GM12875 (cell line): ENCODE data around the gene LRRC7.

Experiments
- H3K4me3 ChIP-seq: one replicate; pipeline ENCODE4 v1.5.1; 2011; ENCODE audit warnings: low read depth, low read length, control low read depth
- TF ChIP-seq, protein P1 (sequence below): IDR thresholded peaks from 2 replicates; pipeline ENCODE4 v1.5.1; 2011; ENCODE audit warnings: low read depth, mild to moderate bottlenecking, control low read depth, inconsistent platforms, low read length, moderate library complexity, borderline replicate concordance; ENCODE audit not compliant: insufficient read depth

LRRC7 gene

DNA sequence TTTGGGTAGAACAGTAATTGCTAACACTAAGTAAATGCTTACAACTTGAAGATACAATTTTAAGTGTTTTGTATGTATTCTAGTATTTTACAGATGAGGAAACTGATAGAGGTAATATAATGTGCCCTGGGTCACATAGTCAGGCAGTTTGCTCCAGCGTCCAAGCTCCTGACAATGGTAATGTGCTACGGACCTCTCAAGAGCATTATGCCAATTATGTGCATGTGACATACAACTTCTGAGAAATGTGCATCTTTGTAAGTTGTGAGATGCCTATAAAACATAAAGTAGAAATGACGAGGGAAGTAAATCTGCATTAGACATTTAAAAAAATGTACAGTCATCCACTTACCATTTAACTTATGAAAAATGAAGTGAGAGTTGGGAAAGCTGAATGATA lies 186.8 kb downstream of the LRRC7 start:
- no peak overlapping the region for H3K4me3 ChIP-seq
- TF ChIP-seq, protein P1, sequence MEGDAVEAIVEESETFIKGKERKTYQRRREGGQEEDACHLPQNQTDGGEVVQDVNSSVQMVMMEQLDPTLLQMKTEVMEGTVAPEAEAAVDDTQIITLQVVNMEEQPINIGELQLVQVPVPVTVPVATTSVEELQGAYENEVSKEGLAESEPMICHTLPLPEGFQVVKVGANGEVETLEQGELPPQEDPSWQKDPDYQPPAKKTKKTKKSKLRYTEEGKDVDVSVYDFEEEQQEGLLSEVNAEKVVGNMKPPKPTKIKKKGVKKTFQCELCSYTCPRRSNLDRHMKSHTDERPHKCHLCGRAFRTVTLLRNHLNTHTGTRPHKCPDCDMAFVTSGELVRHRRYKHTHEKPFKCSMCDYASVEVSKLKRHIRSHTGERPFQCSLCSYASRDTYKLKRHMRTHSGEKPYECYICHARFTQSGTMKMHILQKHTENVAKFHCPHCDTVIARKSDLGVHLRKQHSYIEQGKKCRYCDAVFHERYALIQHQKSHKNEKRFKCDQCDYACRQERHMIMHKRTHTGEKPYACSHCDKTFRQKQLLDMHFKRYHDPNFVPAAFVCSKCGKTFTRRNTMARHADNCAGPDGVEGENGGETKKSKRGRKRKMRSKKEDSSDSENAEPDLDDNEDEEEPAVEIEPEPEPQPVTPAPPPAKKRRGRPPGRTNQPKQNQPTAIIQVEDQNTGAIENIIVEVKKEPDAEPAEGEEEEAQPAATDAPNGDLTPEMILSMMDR, result no peak

DNA sequence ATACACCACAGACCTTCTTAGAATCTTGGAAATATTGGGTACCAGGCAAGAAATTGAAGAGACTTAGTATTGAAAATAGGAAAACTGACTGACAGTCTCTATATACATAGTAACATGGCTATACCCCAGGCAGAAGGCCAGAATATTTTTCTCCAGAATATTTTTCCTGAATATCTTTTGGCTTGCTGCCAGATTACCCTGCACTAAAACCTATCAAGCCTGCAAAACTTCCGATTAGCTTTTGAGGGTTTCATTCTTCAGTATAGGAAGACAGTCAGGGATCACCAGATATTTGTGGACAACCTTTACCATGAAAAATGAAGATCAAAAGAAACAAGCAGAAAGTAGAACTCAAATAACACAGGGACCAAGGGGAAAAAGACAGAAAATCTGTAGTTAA lies 187.9 kb downstream of the LRRC7 start:
- H3K4me3 ChIP-seq, result no peak overlapping the region
- TF ChIP-seq, protein P1, result no peak

DNA sequence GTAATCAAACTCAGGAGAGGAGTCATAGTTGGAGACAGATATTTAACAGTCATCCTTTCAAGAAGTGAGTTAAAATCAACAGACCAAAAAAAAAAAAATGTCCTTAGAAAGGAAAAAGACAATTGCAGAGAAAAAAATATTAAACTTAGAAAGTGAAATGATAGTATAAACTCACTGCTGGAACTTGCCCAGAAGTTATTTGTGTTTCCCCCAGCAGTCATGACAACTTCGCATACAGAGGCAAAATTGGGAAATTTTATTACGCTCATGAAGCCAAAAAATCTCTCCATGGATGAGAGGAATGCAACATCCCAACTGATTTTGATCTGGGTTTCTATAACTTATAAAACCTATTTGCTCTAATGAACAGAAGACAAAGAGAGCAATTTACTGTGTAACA lies 198.2 kb downstream of the LRRC7 start:
- TF ChIP-seq, protein P1, result no peak
- no peak overlapping the region for H3K4me3 ChIP-seq

DNA sequence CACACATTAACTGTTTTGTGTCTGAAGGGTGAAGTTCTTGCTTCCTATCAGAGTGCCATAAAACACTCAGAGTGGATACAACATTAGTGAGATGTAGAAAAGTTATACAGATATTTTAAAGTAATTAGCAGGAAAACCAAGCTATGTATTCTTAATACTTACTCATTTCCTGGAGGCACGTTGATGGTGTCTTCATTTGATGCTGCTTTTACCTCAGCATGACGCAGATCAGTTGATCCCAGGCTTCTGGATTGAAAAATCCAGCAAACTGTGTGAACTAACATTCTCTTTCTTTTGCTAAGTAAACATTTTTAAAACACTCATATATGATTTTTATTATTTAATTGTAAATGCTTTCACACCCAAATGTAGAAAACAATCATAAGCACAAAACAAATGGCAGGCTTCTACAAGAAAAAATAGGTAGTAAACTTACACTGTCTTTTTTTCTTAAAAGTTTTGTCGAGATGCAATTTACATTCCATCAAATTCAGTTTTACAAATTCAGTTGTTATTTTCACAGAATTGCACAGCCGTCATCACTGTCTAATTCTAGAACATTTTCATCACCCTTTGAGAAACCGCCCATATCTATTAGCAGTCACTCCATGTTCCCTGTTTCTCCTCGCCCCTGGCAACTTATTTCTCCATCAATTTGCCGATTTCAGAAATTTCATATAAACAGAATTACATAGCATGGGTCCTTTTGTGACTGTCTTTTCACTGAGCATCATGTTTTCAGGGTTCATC lies 198.9 kb downstream of the LRRC7 start:
- TF ChIP-seq, protein P1, result no peak
- H3K4me3 ChIP-seq, result no peak overlapping the region

DNA sequence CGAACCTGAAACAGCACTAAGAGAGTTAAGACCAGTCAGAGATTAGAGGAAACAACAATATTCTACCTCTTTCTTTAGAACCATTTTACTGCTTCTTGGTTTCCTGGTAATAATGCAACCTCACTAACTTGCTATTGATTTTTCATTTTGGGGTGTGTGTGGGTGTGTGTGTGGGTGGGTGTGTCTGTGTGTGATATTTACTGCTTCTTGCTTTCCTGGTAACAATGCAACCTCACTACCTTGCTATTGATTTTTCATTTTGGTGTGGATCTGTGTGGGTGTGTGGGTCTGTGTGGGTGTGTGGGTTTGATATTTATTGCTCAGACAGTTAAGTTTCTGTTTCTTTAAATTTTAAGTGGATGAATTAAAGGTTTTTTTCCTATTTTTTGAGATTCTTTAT lies 208.8 kb downstream of the LRRC7 start:
- TF ChIP-seq, protein P1, result no peak
- H3K4me3 ChIP-seq, result no peak overlapping the region

DNA sequence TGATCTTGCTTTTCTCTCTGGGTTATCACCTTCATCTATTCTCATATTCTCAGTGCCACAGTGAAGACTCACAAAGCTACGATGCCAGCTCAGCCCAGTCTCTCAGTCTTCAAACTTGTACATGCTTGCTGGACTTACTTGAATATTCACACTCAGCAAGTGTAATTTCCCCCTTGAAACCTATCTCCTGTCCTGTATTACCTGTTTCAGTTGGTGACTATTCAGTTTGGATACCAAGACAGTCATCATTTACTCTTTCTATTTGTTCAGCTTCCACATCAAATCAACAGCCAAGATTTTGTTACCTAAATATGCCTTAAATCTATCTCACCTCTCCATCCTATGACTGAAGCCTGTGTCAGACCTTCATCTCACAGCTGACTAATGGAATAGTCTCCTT lies 209.7 kb downstream of the LRRC7 start:
- TF ChIP-seq, protein P1, result no peak
- H3K4me3 ChIP-seq, result no peak overlapping the region

DNA sequence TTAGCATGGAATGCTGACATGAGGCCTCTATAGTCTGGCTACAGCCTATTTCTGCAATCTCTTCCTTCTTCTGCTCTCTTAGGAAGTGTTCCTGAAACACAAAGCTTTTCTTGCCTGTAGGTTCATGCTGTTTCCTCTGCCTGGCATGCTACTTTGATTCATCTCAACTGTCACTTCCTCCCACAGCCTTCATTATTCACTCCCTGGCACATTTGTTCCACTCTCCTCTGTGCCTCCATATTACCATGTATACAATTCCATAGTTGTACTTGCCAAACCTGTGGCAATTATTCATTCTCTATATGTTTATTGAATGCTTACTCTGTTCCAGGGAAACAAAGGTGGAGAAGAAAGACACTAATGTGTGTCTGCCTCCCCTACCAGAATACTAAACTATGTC lies 210.2 kb downstream of the LRRC7 start:
- no peak overlapping the region for H3K4me3 ChIP-seq
- TF ChIP-seq, protein P1, result no peak
